Thyroid gland (tissue), 4 donors: ENCODE measurements around the gene FATE1.

ENCODE experiments used
- POLR2A ChIP-seq, 2 donors: fragments of 450-650 bp; IDR thresholded peaks; one replicate each; pipeline ENCODE4 v1.6.1; 2017; ENCODE audit warnings: antibody characterized with exemption in 2 of 2, mild to moderate bottlenecking in 2 of 2, moderate library complexity in 1 of 2
- TF ChIP-seq, protein P1 (sequence below), 6 experiments: fragments of 200-600 bp in 3 of 6; fragments of 450-650 bp in 3 of 6; sonication (generic) in 3 of 6; IDR thresholded peaks; one replicate each; pipeline ENCODE4 v1.5.1; 2016 to 2019; ENCODE audit warnings: antibody characterized with exemption in 6 of 6, mild to moderate bottlenecking in 2 of 6, inconsistent platforms in 1 of 6, moderate library complexity in 1 of 6

DNA sequence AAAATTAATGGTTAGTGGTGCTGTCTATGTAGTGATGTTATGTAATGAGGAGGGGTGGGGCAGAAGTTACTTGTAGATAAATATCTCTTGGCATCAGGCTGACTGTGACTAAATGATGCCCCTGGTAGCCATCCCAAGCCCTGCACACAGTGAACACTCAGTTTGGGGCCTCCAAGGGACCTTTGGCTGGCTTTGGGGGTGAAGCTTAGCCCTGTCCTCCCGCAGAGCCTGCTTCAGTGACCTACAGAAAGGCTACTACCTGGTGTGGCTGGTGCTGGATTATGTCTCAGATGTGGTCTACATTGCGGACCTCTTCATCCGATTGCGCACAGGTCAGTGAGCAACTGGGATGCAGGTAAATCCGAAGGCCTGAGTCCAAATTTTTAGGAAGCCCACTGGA lies 26.5 kb downstream of the FATE1 start:
- TF ChIP-seq, protein P1, sequence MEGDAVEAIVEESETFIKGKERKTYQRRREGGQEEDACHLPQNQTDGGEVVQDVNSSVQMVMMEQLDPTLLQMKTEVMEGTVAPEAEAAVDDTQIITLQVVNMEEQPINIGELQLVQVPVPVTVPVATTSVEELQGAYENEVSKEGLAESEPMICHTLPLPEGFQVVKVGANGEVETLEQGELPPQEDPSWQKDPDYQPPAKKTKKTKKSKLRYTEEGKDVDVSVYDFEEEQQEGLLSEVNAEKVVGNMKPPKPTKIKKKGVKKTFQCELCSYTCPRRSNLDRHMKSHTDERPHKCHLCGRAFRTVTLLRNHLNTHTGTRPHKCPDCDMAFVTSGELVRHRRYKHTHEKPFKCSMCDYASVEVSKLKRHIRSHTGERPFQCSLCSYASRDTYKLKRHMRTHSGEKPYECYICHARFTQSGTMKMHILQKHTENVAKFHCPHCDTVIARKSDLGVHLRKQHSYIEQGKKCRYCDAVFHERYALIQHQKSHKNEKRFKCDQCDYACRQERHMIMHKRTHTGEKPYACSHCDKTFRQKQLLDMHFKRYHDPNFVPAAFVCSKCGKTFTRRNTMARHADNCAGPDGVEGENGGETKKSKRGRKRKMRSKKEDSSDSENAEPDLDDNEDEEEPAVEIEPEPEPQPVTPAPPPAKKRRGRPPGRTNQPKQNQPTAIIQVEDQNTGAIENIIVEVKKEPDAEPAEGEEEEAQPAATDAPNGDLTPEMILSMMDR (IDR thresholded peaks at IDR 0.05) = no peak
- TF ChIP-seq POLR2A (IDR thresholded peaks at IDR 0.05) = no peak
